Measurements from ENCODE around the gene AKT3.

AKT3 gene

DNA sequence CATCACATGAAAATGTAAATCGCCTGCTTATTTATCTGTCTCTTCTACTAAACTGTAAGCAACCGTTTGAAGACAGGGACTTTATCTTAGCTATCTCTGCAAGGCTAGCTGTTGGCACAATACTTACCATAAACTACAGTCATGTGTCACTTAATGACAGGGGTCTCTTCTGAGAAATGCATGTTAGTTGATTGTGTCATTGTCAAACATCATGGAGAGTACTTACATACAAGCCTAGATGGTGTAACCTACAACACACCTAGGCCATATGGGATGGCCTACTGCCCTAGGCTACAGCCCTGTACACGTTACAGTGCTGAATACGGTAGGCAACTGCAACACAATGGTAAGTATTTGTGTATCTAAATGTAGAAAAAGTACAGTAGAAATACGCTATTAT is 326.3 kb downstream of the AKT3 start:
- TF ChIP-seq TAF1 (IDR thresholded peaks at IDR 0.05; ENCODE audit: borderline replicate concordance, insufficient read depth, low read length), result no peak
- no peak for TF ChIP-seq SIN3A (IDR thresholded peaks at IDR 0.05; ENCODE audit: borderline replicate concordance, insufficient read depth, low read length)
- TF ChIP-seq FOXP2 (optimal IDR thresholded peaks at IDR 0.05; ENCODE audit: borderline replicate concordance, extremely low read depth, extremely low read length, insufficient read depth), result no peak
- TF ChIP-seq POLR2AphosphoS5 (IDR thresholded peaks at IDR 0.05; ENCODE audit: low read depth, low read length), result no peak
- TF ChIP-seq, protein P1, sequence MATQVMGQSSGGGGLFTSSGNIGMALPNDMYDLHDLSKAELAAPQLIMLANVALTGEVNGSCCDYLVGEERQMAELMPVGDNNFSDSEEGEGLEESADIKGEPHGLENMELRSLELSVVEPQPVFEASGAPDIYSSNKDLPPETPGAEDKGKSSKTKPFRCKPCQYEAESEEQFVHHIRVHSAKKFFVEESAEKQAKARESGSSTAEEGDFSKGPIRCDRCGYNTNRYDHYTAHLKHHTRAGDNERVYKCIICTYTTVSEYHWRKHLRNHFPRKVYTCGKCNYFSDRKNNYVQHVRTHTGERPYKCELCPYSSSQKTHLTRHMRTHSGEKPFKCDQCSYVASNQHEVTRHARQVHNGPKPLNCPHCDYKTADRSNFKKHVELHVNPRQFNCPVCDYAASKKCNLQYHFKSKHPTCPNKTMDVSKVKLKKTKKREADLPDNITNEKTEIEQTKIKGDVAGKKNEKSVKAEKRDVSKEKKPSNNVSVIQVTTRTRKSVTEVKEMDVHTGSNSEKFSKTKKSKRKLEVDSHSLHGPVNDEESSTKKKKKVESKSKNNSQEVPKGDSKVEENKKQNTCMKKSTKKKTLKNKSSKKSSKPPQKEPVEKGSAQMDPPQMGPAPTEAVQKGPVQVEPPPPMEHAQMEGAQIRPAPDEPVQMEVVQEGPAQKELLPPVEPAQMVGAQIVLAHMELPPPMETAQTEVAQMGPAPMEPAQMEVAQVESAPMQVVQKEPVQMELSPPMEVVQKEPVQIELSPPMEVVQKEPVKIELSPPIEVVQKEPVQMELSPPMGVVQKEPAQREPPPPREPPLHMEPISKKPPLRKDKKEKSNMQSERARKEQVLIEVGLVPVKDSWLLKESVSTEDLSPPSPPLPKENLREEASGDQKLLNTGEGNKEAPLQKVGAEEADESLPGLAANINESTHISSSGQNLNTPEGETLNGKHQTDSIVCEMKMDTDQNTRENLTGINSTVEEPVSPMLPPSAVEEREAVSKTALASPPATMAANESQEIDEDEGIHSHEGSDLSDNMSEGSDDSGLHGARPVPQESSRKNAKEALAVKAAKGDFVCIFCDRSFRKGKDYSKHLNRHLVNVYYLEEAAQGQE (IDR thresholded peaks at IDR 0.05; ENCODE audit: insufficient read depth in 1 of 2, low read depth in 2 of 2, low read length in 2 of 2), result no peak

DNA sequence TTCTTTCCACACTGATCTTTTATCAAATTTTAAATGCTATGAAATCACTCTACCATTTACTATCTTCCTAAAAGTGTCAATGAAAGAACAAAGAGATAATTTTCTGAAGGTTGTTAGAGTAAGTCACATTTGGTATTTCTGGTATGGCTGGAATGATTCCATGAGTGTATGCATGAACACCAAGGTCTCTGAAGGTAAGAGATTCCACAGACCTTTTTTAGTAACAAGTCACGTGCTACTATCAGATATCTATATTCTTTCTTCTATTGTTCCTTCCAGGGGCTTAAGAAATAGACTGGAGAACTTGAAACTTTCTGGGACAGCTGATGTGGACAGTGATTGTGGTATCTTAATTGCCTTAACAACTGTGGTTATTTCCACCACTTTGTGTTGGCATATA is 329.2 kb downstream of the AKT3 start:
- TF ChIP-seq SIN3A (IDR thresholded peaks at IDR 0.05; ENCODE audit: borderline replicate concordance, insufficient read depth, low read length) (no peak), FOXP2 (optimal IDR thresholded peaks at IDR 0.05; ENCODE audit: borderline replicate concordance, extremely low read depth, extremely low read length, insufficient read depth) (no peak), TAF1 (IDR thresholded peaks at IDR 0.05; ENCODE audit: borderline replicate concordance, insufficient read depth, low read length) (no peak), POLR2AphosphoS5 (IDR thresholded peaks at IDR 0.05; ENCODE audit: low read depth, low read length) (no peak)
- TF ChIP-seq, protein P1 (IDR thresholded peaks at IDR 0.05; ENCODE audit: insufficient read depth in 1 of 2, low read depth in 2 of 2, low read length in 2 of 2), result no peak

DNA sequence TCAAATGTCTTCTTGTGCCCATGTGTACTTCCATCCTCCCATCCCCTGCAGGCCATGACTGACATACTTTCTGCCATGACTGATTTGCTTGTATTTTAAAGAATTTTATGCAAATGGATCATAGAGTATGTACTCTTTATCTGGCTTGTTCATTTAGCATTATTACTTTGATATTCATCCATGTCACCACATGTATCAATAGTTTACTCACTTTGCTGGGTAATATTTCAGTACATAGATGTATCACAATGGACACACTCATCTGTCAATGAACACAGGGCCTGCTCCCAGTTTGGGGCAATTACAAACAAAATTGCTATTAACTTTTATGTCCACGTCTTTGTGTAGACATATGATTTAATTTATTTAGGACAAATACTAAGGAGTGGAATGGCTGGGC is 335.1 kb downstream of the AKT3 start:
- TF ChIP-seq FOXP2 (optimal IDR thresholded peaks at IDR 0.05; ENCODE audit: borderline replicate concordance, extremely low read depth, extremely low read length, insufficient read depth), result no peak
- TF ChIP-seq, protein P1 (IDR thresholded peaks at IDR 0.05; ENCODE audit: insufficient read depth in 1 of 2, low read depth in 2 of 2, low read length in 2 of 2), result no peak
- TF ChIP-seq SIN3A (IDR thresholded peaks at IDR 0.05; ENCODE audit: borderline replicate concordance, insufficient read depth, low read length), result no peak
- no peak for TF ChIP-seq TAF1 (IDR thresholded peaks at IDR 0.05; ENCODE audit: borderline replicate concordance, insufficient read depth, low read length)

DNA sequence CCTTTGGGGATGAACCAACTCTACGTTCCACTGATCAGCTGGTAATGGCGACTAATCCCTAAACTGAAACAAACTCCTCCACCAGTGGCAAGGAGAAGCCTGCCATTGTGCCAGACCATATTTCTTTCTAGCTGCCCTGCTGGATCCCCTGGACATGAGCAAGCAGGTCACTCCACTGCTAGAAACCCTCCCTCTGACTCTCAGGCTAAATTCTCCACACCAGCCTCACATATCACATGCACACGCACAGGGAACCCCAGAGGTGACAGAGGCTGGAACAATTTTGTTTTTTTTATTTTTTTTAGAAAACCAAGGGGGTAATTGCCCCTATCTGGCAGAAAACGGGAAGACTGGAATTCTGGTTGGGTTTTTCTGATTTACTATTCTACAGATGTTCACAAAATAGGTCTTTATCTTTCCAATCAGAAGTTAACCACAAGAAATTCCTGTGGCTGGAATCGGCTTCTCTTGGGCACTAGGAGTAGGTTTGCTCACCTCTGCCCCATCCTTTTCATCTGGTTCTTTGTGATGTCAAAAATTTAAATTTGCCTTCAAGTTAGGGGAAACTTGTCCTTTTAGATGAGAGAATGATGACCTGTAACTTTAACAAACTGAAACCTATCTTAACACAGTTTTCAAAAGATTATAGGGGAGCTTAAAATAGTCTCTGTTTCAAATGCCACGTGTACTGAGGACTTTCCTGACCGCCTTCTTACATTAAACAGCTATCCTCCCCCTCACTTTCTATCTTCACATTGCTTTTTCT is 336.1 kb downstream of the AKT3 start:
- TF ChIP-seq FOXP2 (optimal IDR thresholded peaks at IDR 0.05; ENCODE audit: borderline replicate concordance, extremely low read depth, extremely low read length, insufficient read depth) (no peak), SIN3A (IDR thresholded peaks at IDR 0.05; ENCODE audit: borderline replicate concordance, insufficient read depth, low read length) (no peak), POLR2AphosphoS5 (IDR thresholded peaks at IDR 0.05; ENCODE audit: low read depth, low read length) (no peak), TAF1 (IDR thresholded peaks at IDR 0.05; ENCODE audit: borderline replicate concordance, insufficient read depth, low read length) (no peak)
- TF ChIP-seq, protein P1 (IDR thresholded peaks at IDR 0.05; ENCODE audit: insufficient read depth in 1 of 2, low read depth in 2 of 2, low read length in 2 of 2), result no peak
